Suppressor macrophage (primary cell): ENCODE data around the gene ZNF444.

Experiments used
- DNase-seq, 4 experiments: peaks; one replicate each; pipeline ENCODE4 v3.0.0-alpha.2; 2020 to 2022

Gene ZNF444

GRCh38 chr19:56107626-56108351 lies 33.3 kb upstream of the ZNF444 start:
- DNase-seq = no peak

GRCh38 chr19:56108447-56109195 lies 32.5 kb upstream of the ZNF444 start:
- peak; percentile 49 to 81 (median 67) for DNase-seq

- peak; percentile 36 to 57 (median 50) for DNase-seq
Observed at GRCh38 chr19:56109226-56109625, 31.9 kb upstream of the ZNF444 start.

- DNase-seq = peak; percentile 30 to 73 (median 58)
Observed at GRCh38 chr19:56110515-56111448, 30.3 kb upstream of the ZNF444 start.

- peak; percentile 85 to 92 (median 88) for DNase-seq
Observed at GRCh38 chr19:56111601-56112312, 29.3 kb upstream of the ZNF444 start.

GRCh38 chr19:56112313-56112709 lies 28.8 kb upstream of the ZNF444 start:
- DNase-seq = no peak

GRCh38 chr19:56113074-56113632 lies 27.9 kb upstream of the ZNF444 start:
- DNase-seq = no peak

- no peak for DNase-seq
Observed at GRCh38 chr19:56114051-56114777, 26.9 kb upstream of the ZNF444 start.

GRCh38 chr19:56114778-56115110 lies 26.3 kb upstream of the ZNF444 start:
- DNase-seq = no peak

- DNase-seq = no peak
Observed at GRCh38 chr19:56115490-56115889, 25.6 kb upstream of the ZNF444 start.

GRCh38 chr19:56116606-56117005 lies 24.5 kb upstream of the ZNF444 start:
- DNase-seq = no peak

- no peak for DNase-seq
Observed at GRCh38 chr19:56117376-56117884, 23.7 kb upstream of the ZNF444 start.

GRCh38 chr19:56117889-56118288 lies 23.2 kb upstream of the ZNF444 start:
- DNase-seq = no peak

GRCh38 chr19:56118666-56119581 lies 22.2 kb upstream of the ZNF444 start:
- peak; percentile 64 to 78 (median 70) for DNase-seq

GRCh38 chr19:56119582-56119978 lies 21.5 kb upstream of the ZNF444 start:
- DNase-seq = peak in 1 of 4 experiments; percentile 35

GRCh38 chr19:56120002-56120370 lies 21.1 kb upstream of the ZNF444 start:
- no peak for DNase-seq

GRCh38 chr19:56120371-56121179 lies 20.5 kb upstream of the ZNF444 start:
- DNase-seq = peak; percentile 97 to 98 (median 98)

- peak; percentile 98 to 99 (median 98) for DNase-seq
Observed at GRCh38 chr19:56121180-56122167, 19.6 kb upstream of the ZNF444 start, which contains the start of gene ZNF787. Gene ZNF787, minus strand, starts transcription at chr19:56121295. Its CDS starts 18,078 bp downstream, at chr19:56103217.
